ENCODE data around the gene EFEMP2. TPM values are rescaled to one million over a fixed set of nuclear protein-coding genes. Genes with fewer than 3 reads are reported as not detected.
A peak's percentile ranks its signal among the peaks of the same experiment; 100 is the strongest.

The EFEMP2 gene
- total and polyA plus RNA-seq, 4 donors = 34.2 to 67.0 (median 53.8) TPM

DNA sequence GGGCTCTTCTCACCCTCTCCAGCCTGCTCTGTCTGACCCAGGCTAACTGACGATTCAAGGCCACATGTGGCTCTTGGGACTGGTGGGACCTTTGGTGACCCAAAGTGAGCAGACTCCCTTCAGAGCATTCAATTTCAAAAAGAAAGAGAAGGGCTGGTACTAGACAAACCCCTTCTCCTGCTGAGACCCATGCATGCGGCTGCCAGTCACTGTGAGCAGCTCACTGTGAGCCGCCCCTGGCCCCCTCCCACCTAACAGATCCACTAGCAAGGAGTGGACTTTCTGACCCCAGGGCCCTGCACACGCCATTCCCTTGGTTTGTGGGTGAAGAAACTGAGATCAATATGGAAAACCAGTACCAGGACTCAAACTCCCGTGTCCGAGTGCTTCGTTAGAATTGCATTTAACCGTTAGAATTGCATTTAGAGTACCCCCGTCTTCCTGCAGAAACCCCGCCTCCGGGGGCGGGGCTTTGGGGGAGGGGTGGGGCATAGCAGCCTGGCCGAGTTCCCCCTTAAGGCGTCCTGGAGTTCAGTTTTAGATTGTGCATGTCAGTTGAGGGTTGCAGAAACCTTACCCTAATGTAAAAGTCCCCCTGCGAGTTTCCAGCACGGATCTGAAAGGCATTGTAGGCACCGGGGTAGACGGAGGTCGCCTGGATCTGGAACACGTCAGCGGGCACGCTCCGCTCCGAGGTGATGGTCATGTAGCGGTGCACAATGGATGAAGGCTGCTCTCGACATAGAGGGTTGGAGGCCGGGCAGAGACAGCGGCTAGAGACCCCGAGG lies 5.1 kb downstream of the EFEMP2 start:
- no peak overlapping the region for H3K27ac ChIP-seq (ENCODE audit: low read depth in 1 of 2, low read length in 1 of 2)
- no peak overlapping the region for H3K4me3 ChIP-seq
- TF ChIP-seq, protein P1, sequence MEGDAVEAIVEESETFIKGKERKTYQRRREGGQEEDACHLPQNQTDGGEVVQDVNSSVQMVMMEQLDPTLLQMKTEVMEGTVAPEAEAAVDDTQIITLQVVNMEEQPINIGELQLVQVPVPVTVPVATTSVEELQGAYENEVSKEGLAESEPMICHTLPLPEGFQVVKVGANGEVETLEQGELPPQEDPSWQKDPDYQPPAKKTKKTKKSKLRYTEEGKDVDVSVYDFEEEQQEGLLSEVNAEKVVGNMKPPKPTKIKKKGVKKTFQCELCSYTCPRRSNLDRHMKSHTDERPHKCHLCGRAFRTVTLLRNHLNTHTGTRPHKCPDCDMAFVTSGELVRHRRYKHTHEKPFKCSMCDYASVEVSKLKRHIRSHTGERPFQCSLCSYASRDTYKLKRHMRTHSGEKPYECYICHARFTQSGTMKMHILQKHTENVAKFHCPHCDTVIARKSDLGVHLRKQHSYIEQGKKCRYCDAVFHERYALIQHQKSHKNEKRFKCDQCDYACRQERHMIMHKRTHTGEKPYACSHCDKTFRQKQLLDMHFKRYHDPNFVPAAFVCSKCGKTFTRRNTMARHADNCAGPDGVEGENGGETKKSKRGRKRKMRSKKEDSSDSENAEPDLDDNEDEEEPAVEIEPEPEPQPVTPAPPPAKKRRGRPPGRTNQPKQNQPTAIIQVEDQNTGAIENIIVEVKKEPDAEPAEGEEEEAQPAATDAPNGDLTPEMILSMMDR (IDR thresholded peaks at IDR 0.05; ENCODE audit: control extremely low read depth, extremely low read depth) = no peak
- no peak overlapping the region for H3K9ac ChIP-seq (ENCODE audit: insufficient read depth in 1 of 2, low read length in 2 of 2)
- peaks cover 13 to 64% (median 40%) of the 10 kb centered on the region in 4 donors for H3K36me3 ChIP-seq (ENCODE audit: control insufficient read depth in 4 of 4, insufficient read depth in 4 of 4, low read length in 4 of 4)
- peaks cover 0 to 21% (median 9%) of the 10 kb centered on the region in 5 donors for H3K4me1 ChIP-seq (ENCODE audit: control insufficient read depth in 5 of 5, insufficient read depth in 5 of 5, low read length in 5 of 5)
- no peaks in the 10 kb centered on the region for H3K9me3 ChIP-seq (ENCODE audit: control insufficient read depth in 4 of 4, insufficient read depth in 3 of 4, low read length in 3 of 4)
- no peaks in the 10 kb centered on the region for H3K27me3 ChIP-seq (ENCODE audit: control insufficient read depth in 3 of 3, insufficient read depth in 3 of 3, low read length in 2 of 3)
- no peak for ATAC-seq (ENCODE audit: insufficient read depth, low FRiP score)
- no peak for DNase-seq
- 54 to 67% methylated on average over 29 of the region's 29 CpGs for WGBS, 2 donors

DNA sequence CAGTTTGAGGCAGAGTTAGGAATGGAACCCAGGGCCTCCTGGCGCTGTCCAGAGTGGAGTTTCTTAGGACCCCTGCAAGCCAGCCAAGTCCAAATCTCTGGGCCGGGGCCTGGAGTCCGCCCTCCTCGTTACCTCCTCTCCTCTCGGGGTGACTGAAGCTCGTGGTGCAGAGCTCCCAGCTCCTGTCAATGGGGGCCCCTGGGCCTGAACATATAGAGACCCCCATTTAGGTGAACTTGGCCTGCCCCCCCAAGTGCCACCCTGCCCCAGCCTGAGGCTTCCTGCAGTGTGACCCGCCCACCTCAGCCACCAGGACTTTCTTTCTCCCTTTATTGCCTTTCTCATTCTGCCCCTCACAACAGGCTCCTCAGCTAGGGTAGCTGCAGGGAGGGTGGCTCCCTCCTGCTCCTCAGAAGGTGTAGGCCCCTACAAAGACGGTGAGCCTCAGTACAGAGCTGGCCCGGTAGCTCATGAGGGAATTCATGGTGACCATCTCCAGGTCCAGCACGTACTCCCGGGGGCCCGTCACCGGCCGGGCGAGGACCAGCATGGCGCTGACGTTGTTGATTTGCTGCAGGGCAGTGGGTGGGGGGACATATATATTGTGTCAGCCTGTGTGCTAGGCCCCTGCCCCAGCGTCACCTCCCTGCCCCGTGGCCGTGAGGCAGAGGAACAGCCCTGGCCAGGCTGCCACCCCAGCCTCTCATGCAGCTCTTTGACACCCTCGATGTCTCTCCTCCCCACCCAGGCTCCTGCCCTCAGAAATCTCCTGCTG lies 5.9 kb downstream of the EFEMP2 start:
- DNase-seq = no peak
- WGBS, 2 donors = 85 to 87% methylated on average over 21 of the region's 21 CpGs

DNA sequence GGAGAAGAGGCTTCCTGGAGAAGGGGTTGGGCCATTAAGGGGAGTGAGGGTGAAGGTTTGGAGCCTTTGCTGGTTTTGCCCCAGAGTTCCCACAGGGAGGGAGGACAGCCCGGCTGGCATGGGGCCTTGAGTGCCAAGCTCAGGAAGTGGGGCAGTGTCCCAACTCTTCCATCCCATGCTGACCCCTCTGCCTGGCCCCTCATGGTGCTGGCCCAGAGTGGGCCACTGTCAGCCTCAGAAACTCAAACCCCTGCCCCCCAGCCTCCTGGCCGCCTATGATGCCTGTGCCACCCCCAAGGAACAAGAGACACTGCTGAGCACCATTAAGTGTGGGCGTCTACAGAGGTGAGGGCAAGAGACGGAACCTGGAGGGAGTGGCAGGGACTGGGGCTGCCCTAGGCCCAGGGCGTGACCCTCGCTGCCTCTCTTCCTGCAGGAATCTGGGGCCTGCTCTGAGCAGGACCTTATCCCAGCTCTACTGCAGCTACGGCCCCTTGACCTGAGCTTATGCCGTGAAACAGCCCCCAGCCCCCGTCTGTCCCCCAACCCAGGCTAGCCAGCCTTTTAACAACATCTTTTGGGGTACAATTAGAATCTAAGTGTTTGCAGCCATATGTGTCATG lies 6.9 kb downstream of the EFEMP2 start:
- Histone ChIP-seq H3K36me3 (ENCODE audit: control insufficient read depth in 4 of 4, insufficient read depth in 4 of 4, low read length in 4 of 4) (peaks cover 13 to 58% (median 45%) of the 10 kb centered on the region in 4 donors), H3K4me3 (no peak overlapping the region), H3K27me3 (ENCODE audit: control insufficient read depth in 3 of 3, insufficient read depth in 3 of 3, low read length in 2 of 3) (no peaks in the 10 kb centered on the region), H3K9ac (ENCODE audit: insufficient read depth in 1 of 2, low read length in 2 of 2) (no peak overlapping the region), H3K9me3 (ENCODE audit: control insufficient read depth in 4 of 4, insufficient read depth in 3 of 4, low read length in 3 of 4) (no peaks in the 10 kb centered on the region), H3K4me1 (ENCODE audit: control insufficient read depth in 5 of 5, insufficient read depth in 5 of 5, low read length in 5 of 5) (peaks cover 0 to 19% (median 12%) of the 10 kb centered on the region in 5 donors), H3K27ac (ENCODE audit: low read depth in 1 of 2, low read length in 1 of 2) (no peak overlapping the region)
- 89 to 95% methylated on average over 8 to 9 of the region's 9 CpGs for WGBS, 2 donors
- TF ChIP-seq, protein P1 (IDR thresholded peaks at IDR 0.05; ENCODE audit: control extremely low read depth, extremely low read depth) = no peak
- no peak for ATAC-seq (ENCODE audit: insufficient read depth, low FRiP score)
- peak in 1 of 3 donors; percentile 11 for DNase-seq

More for the DNA sequence above, 5.9 kb downstream of the EFEMP2 start:
- H3K36me3 ChIP-seq (ENCODE audit: control insufficient read depth in 4 of 4, insufficient read depth in 4 of 4, low read length in 4 of 4) = peaks cover 13 to 66% (median 45%) of the 10 kb centered on the region in 4 donors
- no peak overlapping the region for H3K9ac ChIP-seq (ENCODE audit: insufficient read depth in 1 of 2, low read length in 2 of 2)
- TF ChIP-seq, protein P1 (IDR thresholded peaks at IDR 0.05; ENCODE audit: control extremely low read depth, extremely low read depth) = no peak
- no peak overlapping the region for H3K4me3 ChIP-seq
- no peaks in the 10 kb centered on the region for H3K9me3 ChIP-seq (ENCODE audit: control insufficient read depth in 4 of 4, insufficient read depth in 3 of 4, low read length in 3 of 4)
- H3K27me3 ChIP-seq (ENCODE audit: control insufficient read depth in 3 of 3, insufficient read depth in 3 of 3, low read length in 2 of 3) = no peaks in the 10 kb centered on the region
- no peak overlapping the region for H3K27ac ChIP-seq (ENCODE audit: low read depth in 1 of 2, low read length in 1 of 2)
- peaks cover 0 to 21% (median 9%) of the 10 kb centered on the region in 5 donors for H3K4me1 ChIP-seq (ENCODE audit: control insufficient read depth in 5 of 5, insufficient read depth in 5 of 5, low read length in 5 of 5)
- no peak for ATAC-seq (ENCODE audit: insufficient read depth, low FRiP score)
